MM.1S (cell line): ENCODE measurements around the gene NFKBIZ.

Experiments
- EZH2 ChIP-seq: fragments of 300-600 bp; sonication (generic); optimal IDR thresholded peaks from 2 replicates; pipeline ENCODE3; 2017; ENCODE audit warnings: low read depth, mild to moderate bottlenecking, antibody characterized with exemption, low read length, mixed read lengths
- TF ChIP-seq, protein P1 (sequence below): fragments of 300-600 bp; sonication (generic); IDR thresholded peaks from 2 replicates; pipeline ENCODE4 v1.5.1; 2016; ENCODE audit warnings: antibody characterized with exemption, low read length, mixed read lengths

GRCh38 chr3:101836652-101837598 lies 12.4 kb upstream of the NFKBIZ start:
- TF ChIP-seq, protein P1, sequence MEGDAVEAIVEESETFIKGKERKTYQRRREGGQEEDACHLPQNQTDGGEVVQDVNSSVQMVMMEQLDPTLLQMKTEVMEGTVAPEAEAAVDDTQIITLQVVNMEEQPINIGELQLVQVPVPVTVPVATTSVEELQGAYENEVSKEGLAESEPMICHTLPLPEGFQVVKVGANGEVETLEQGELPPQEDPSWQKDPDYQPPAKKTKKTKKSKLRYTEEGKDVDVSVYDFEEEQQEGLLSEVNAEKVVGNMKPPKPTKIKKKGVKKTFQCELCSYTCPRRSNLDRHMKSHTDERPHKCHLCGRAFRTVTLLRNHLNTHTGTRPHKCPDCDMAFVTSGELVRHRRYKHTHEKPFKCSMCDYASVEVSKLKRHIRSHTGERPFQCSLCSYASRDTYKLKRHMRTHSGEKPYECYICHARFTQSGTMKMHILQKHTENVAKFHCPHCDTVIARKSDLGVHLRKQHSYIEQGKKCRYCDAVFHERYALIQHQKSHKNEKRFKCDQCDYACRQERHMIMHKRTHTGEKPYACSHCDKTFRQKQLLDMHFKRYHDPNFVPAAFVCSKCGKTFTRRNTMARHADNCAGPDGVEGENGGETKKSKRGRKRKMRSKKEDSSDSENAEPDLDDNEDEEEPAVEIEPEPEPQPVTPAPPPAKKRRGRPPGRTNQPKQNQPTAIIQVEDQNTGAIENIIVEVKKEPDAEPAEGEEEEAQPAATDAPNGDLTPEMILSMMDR: no peak
- TF ChIP-seq EZH2: no peak
